ENCODE results near the gene NR6A1. TPM values are rescaled to one million over a fixed set of nuclear protein-coding genes. Genes with fewer than 3 reads are reported as not detected.

NR6A1 gene
- total RNA-seq, 4 donors from 2014 or later, result 1.8 to 2.8 (median 2.0) TPM

- no peaks in the 10 kb centered on the region for H3K9me3 ChIP-seq
- DNase-seq (ENCODE audit: extremely low spot score), result no peak
- intact Hi-C loops (cut with DNase I), result no loop called here
- no peaks in the 10 kb centered on the region for H3K27me3 ChIP-seq
- TF ChIP-seq CTCF (IDR thresholded peaks at IDR 0.05), result no peak
- WGBS, result 77% methylated on average over 2 of the region's 2 CpGs
- H3K36me3 ChIP-seq, result no peaks in the 10 kb centered on the region
- H3K4me1 ChIP-seq, result peaks cover 0 to 3% (median 0%) of the 10 kb centered on the region in 4 donors
- H3K4me3 ChIP-seq, result no peak overlapping the region
- no peak overlapping the region for H3K27ac ChIP-seq (replicated peaks in 1 of 4)
Measured at GRCh38 chr9:124569942-124570341, 201.2 kb downstream of the NR6A1 start.

GRCh38 chr9:124567362-124567761, 203.7 kb downstream of the NR6A1 start:
- no peak for TF ChIP-seq POLR2AphosphoS5 (IDR thresholded peaks at IDR 0.05)
- no peak for TF ChIP-seq POLR2A (IDR thresholded peaks at IDR 0.05; ENCODE audit: low read depth)
- no peak for TF ChIP-seq EP300 (IDR thresholded peaks at IDR 0.05)
- Histone ChIP-seq H3K27me3 (no peaks in the 10 kb centered on the region), H3K4me3 (no peak overlapping the region), H3K9me3 (no peaks in the 10 kb centered on the region), H3K4me1 (peaks cover 0 to 3% (median 0%) of the 10 kb centered on the region in 4 donors), H3K27ac (replicated peaks in 1 of 4) (no peak overlapping the region), H3K36me3 (no peaks in the 10 kb centered on the region)
- no peak for DNase-seq (ENCODE audit: extremely low spot score)
- intact Hi-C loops (cut with DNase I), result no loop called here
- 86% methylated on average over 4 of the region's 4 CpGs for WGBS

- Histone ChIP-seq H3K4me1 (no peaks in the 10 kb centered on the region), H3K9me3 (no peaks in the 10 kb centered on the region), H3K27me3 (no peaks in the 10 kb centered on the region), H3K27ac (replicated peaks in 1 of 4) (no peak overlapping the region), H3K4me3 (no peak overlapping the region), H3K36me3 (no peaks in the 10 kb centered on the region)
- WGBS, result 82% methylated on average over 6 of the region's 6 CpGs
- TF ChIP-seq CTCF (IDR thresholded peaks at IDR 0.05), result no peak
- no peak for TF ChIP-seq EP300 (IDR thresholded peaks at IDR 0.05)
- TF ChIP-seq POLR2A (IDR thresholded peaks at IDR 0.05; ENCODE audit: low read depth), result no peak
- TF ChIP-seq POLR2AphosphoS5 (IDR thresholded peaks at IDR 0.05), result no peak
- intact Hi-C loops (cut with DNase I), result no loop called here
- no peak for DNase-seq (ENCODE audit: extremely low spot score)
Measured at GRCh38 chr9:124562328-124562727, 208.8 kb downstream of the NR6A1 start.

GRCh38 chr9:124559871-124560270, 211.2 kb downstream of the NR6A1 start:
- intact Hi-C loops (cut with DNase I), result no loop called here
- H3K27me3 ChIP-seq, result no peaks in the 10 kb centered on the region
- no peaks in the 10 kb centered on the region for H3K36me3 ChIP-seq
- 47% methylated on average over 2 of the region's 2 CpGs for WGBS
- DNase-seq (ENCODE audit: extremely low spot score), result no peak
- no peak for TF ChIP-seq POLR2A (IDR thresholded peaks at IDR 0.05; ENCODE audit: low read depth)
- no peak for TF ChIP-seq POLR2AphosphoS5 (IDR thresholded peaks at IDR 0.05)
- no peak for TF ChIP-seq CTCF (IDR thresholded peaks at IDR 0.05)
- no peak for TF ChIP-seq EP300 (IDR thresholded peaks at IDR 0.05)
- H3K4me3 ChIP-seq, result no peak overlapping the region
- H3K4me1 ChIP-seq, result no peaks in the 10 kb centered on the region
- no peaks in the 10 kb centered on the region for H3K9me3 ChIP-seq
- H3K27ac ChIP-seq (replicated peaks in 1 of 4), result no peak overlapping the region

- DNase-seq (ENCODE audit: extremely low spot score), result no peak
- H3K4me3 ChIP-seq, result no peak overlapping the region
- intact Hi-C loops (cut with DNase I), result no loop called here
- H3K9me3 ChIP-seq, result no peaks in the 10 kb centered on the region
- H3K27me3 ChIP-seq, result no peaks in the 10 kb centered on the region
- H3K27ac ChIP-seq (replicated peaks in 1 of 4), result no peak overlapping the region
- peaks cover 0 to 3% (median 1%) of the 10 kb centered on the region in 4 donors for H3K4me1 ChIP-seq
- no peaks in the 10 kb centered on the region for H3K36me3 ChIP-seq
- TF ChIP-seq POLR2AphosphoS5 (IDR thresholded peaks at IDR 0.05), result no peak
- TF ChIP-seq POLR2A (IDR thresholded peaks at IDR 0.05; ENCODE audit: low read depth), result no peak
- no peak for TF ChIP-seq EP300 (IDR thresholded peaks at IDR 0.05)
- no peak for TF ChIP-seq CTCF (IDR thresholded peaks at IDR 0.05)
- WGBS, result 82% methylated on average over 4 of the region's 4 CpGs
Measured at GRCh38 chr9:124558777-124559470, 212.2 kb downstream of the NR6A1 start.

All from esophagus muscularis mucosa (tissue), 4 donors.